HG03097 (cell line): ENCODE data around the gene CCDC150.
"Not testable (repeated sequence)": the region's sequence is repeated elsewhere in the genome, so short reads cannot be mapped to it uniquely, and the experiment has no call there.

Experiments
- ATAC-seq: cut with Tn5 transposase; IDR thresholded peaks from one replicate; pipeline ENCODE4 v1.9.1; 2021; ENCODE audit not compliant: unreplicated experiment, low FRiP score

The CCDC150 gene

DNA sequence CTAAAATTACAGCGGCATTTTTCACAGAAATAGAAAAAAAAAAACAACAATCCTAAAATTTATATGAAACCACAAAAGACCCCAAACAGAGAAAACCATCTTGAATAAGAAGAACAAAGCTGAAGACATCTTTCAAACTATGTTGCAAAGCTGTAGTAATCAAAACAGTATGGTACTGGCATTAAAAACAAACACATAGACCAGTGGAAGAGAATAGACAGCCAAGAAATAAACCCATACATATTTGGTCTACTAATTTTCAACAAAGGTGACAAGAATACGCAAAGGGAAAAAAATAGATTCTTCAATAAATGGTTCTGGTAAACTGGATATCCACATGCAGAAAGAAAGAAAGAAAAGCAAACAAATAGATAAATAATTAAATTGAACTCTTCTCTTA, 9.0 kb upstream of the CCDC150 start:
- no peak for ATAC-seq

DNA sequence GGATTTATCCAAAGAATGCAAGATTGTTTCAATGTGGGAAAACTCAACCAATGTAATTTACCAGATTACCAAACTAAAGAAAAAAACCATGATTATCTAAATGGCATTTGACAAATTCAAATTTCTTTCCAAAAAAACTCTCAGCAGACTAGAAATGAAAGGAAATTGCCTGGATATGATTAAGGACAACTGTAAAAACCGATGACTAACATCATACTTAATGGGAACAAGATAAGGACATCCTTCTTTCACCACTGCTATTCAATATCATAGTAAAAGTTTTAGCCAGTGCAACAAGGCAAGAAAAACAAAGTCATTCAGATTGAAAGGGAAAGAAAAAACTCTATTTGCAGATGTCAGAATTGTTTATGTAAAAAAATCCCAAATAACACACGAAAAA, 4.4 kb upstream of the CCDC150 start:
- no peak for ATAC-seq

DNA sequence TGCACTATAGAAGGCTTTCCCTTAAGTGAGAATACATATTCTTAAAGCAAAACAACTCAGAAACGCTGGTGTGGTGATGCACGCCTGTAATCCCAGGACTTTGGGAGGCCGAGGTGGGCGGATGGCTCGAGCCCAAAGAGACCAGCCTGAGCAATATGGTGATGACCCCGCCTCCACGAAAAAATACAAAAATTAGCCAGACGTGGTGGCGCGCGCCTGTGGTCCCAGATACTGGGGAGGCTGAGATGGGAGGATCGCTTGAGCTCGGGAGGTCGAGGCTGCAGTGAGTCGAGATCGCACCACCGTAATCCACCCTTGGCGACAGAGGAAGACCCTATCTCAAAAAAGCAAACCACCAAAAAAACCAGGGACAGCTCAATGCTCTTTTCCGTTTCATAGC, 750 bp upstream of the CCDC150 start:
- no peak for ATAC-seq

DNA sequence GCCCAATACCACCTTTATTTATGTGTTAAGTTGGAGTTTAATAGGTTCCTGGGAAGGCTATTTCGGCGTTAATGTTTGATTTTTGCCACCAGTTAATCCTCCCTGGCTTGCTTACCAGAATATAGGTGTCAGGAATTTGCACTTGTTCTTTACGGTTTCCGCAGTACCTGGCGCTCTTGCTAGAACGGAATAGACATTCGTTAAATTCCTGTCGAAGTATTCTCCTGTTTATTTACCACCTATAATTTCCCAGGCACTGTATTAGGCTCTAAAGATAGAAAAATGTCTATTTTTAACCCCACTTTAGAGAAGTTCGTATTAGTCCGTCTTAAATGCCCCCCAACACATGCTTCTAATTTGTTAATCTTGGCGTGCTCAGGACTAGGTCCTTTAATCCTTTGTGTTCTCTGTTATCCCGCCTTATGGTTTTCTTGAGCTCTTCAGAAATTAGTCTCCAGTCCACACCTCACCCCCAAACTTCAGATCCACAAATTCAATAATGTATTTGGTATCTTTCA, 575 bp downstream of the CCDC150 start:
- no peak for ATAC-seq

DNA sequence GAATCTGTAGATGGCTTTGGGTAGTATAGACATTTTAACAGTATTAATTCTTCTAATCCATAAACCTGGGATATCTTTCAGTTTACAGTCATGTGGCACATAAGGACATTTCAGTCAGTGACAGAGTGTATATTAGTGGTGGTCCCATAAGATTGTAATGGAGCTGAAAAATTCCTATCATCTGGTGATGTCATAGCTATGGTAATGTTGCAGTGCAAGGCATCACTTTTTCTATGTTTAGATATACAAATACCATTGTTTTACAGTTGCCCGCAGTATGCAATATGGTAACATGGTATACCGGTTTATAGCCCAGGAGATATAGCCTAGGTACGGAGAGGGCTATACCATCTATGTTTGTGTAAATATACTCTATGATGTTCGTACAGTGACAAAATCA, 9.7 kb downstream of the CCDC150 start:
- ATAC-seq, result no peak

DNA sequence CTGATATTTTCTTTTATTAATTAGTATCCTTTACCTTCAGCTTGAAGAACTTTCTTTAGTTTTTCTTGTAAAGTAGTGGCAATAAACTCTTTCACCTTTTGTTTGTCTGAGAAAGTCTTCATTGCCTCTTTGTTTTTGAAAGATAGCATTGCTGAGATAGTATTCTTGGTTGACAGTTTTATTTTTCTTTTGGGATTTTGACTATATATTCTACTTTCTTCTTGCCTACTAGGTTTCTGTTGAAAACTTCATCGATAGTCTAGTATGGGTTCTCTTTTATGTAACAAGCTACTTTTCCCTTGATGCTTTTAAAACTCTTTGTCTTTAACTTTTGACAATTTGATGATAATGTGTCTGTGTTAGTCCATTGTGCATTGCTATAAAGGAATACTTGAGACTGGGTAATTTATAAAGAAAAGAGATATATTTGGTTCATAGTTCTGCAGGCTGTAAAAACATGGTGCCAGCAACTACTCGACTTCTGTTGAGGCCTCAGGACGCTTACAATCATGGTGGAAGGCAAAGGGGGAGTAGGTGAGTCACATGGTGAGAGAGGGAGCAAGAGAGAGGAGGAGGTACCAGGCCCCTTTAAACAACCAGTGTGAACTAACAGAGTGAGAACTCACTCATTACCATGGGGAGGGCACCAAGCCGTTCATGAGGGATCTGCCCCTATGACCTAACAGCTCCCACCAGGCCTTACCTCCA, 12.0 kb downstream of the CCDC150 start:
- no peak for ATAC-seq

DNA sequence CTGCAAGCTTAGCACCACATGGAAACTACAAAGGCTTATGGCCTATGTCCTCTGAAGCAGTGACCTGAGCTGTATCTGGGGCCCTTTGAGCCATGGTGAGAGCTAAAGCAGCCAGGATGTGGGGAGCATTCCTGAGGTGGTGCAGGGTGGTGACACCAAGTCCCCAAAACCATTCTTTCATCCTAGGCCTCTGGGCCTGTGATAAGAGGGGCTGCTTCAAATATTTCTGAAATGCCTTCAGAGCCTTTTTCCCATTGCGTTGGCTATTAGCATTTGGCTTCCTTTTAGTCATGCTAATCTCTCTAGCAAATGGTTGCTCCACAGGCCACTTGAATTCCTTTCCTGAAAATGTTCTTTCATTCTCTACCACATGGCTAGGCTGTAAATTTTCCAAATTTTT, 13.4 kb downstream of the CCDC150 start:
- ATAC-seq, result no peak

DNA sequence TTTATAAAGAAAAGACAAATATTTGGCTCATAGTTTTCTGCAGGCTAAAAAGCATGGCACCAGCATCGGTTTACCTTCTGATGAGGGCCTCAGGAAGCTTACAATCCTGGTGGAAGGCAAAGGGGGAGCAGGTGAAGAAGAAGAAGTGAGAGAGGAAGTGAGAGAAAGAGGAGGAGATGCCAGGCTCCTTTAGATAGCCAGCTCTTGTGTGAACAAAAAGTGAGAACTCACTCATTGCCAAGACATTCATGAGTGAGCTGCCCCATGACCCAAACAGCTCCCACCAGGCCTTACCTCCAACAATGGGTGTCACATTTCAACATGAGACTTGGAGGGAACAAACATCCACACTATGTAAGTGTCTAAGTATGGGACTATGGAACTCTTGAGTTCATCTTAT, 14.3 kb downstream of the CCDC150 start:
- no peak for ATAC-seq

DNA sequence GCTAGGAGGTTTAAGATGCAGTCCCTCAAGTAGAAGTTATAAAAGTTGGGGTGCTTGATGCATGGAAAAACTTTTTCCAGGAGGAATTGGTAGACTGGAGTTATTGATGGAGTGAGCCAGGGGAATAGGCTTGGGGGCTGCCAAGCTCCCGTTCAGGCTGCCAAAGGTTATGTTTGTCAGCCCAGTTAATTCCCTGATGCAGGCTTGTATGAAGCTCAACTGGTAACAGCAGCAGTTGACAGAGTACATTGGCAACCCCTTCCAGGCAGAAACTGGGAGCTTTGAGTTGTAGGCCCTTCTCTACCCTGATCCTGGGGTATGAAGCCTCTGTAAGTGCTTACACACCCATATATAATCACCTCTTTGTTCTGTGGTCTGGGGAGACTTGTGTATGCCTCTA, 16.2 kb downstream of the CCDC150 start:
- ATAC-seq, result no peak

DNA sequence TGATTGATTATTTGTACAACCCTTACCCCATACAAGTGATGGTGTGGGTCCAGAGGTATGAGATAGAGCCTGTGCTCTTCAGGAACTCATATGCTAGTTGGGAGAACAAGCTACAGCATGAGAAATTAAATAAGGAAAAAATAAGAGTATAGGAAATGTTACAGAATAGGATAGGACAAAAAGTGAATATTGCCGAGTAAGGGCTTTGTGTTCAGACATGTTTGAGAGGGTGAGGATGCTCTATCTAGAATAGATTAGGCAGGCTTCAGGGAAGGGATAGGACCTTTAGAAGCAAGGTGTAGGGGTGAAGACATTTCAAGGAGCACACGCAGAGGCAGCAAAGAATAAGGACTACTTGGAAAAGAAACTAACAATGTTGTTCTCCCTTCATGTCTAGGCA, 17.8 kb downstream of the CCDC150 start:
- no peak for ATAC-seq

DNA sequence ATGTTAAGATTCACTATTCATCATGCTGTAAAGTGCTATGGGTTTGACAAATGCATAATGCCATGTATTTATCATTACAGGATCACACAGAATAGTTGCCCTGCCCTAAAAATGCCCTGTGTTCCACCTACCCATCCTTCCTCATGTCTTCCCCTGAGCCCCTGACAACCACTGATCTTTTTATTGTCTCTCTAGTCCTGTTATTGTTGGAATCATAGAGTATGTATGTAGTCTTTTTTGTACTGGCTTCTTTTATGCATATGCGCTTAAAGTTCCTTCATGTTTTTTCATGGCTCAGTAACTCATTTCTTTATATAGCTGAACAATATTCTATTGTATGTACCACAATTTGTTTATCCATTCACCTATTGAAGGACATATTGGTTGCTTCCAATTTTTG, 20.3 kb downstream of the CCDC150 start:
- ATAC-seq, result no peak

DNA sequence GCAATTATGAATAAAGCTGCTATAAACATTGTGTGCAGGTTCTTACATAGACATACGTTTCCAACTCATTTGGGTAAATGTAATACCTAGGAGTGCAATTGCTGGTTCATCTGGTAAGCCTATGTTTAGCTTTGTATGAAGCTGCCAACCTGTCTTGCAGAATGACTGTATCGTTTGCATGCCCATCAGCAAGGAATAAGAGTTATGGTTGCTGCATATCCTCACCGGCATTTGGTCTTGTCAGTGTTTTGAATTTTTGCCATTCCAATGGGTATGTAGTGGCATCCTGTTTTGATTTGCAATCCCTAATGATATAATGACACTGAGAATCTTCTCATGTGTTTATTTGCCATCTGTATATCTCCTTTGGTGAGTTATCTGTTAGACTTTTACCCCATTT, 20.7 kb downstream of the CCDC150 start:
- no peak for ATAC-seq

DNA sequence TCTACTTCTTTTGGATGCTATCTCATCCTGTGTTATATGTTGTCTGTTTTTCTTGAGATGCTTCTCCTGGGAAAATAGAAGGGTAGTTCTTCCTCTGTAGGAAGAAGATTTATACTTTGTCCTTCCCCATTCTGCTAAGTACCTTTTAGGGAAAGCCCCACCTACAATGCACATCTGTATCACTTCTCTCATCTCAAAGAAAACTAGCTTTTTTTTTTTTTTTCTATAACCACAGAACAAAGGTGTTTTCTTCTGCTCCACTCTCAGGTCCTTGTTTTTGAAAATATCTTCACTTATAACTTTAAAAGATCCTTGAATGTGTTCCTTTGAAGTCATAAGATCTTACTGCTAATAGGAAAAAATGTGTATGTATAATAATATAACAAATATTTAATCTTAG, 30.8 kb downstream of the CCDC150 start:
- no peak for ATAC-seq

DNA sequence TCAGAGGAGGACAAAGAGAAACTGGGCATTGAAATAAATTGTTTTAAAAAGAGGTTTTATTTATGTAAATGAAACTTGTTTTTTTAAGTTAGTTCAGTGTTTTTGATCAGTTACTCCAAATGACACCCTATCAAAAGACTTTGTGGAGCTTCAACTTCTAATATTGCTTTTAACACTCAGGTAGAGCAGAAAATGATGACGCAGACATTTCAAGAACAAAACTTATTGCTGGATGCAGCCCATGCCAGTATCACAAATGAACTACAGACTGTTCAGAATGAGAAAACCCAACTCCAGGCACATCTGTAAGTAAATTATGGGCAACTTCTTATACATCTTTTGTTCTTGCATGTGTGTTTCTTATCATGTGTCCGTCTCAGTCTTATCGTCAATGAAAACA, 36.4 kb downstream of the CCDC150 start:
- ATAC-seq, result no peak

DNA sequence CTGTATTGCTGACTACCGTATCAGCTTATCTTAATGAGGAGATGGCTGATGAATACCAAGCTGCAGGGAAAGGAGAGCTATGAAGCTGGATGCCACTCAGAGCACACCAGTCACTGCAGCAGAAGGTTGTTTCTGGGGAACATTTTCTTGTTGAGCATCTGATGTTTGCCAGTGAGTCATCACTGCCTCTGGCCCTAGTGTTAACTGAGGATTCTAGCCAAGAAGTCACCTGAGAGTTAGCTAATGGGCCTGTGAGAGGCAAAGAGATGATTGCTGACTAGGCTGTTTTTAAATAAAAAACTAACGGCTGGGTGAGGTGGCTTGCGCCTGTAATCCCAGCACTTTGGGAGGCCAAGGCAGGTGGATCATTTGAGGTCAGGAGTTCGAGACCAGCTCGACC, 37.9 kb downstream of the CCDC150 start:
- ATAC-seq, result no peak

DNA sequence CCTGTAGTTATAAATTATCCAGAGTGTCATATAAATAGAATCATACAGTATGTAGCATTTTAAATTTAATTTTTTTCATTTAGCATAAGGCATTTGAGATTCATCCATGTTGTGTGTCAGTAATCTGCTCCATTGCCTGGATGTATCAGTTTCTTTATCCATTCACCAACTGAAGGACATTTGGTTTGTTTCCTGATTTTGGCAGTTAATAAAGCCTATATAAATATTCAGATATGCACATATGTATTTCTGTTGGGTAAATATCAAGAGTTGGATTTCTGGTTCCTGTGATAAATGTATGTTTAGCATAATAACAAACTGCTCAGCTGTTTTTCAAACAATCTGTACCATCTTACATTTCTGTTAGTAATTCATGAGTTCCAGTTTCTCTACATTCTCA, 39.9 kb downstream of the CCDC150 start:
- no peak for ATAC-seq

DNA sequence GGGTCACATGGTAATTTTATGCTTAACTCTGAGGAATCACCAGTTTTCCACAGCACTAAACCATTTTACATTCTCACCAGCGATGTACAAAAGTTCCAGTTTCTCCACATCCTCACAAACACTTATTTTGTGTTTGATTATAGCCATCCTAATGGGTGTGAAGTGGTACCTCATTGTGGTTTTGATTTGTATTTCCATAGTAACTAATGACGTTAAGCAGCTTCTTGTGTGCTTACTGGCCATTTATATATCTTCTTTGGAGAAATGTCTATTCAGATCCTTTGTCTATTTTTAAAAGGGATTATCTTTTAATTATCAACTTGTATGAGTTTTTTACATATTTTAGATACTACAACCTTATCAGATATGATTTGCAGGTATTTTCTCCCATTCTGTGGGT, 42.0 kb downstream of the CCDC150 start:
- ATAC-seq, result no peak

DNA sequence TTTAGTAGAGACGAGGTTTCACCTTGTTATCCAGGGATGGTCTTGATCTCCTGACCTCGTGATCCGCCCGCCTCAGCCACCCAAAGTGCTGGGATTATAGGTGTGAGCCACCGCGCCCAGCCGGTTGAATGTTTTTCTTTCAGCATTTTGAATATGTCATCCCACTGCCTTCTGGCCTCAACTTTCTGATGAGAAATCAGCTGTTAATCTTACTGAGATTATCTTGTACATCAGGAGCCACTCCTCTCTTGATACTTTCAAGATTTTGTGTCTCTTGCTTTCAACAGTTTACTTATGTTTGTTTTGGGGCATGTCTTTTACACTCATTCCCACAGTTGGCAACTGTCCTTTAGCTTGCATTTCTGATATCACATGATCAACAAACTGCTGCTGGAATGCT, 46.3 kb downstream of the CCDC150 start:
- no peak for ATAC-seq

DNA sequence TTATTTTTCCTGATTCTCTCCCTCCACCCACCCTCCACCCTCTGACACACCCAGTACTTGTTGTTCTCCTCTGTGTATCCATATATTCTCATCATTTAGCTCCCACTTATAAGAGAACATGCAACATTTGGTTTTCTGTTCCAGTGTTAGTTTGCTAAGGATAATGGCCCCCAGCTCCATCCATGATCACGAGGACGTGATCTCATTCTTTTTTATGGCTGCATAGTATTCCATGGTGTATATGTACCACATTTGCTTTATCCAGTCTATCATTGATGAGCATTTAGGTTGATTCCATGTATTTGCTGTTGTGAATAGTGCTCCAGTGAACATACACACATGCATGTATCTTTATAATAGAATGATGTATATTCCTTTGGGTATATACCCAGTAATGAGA, 47.2 kb downstream of the CCDC150 start:
- not testable (repeated sequence) for ATAC-seq

DNA sequence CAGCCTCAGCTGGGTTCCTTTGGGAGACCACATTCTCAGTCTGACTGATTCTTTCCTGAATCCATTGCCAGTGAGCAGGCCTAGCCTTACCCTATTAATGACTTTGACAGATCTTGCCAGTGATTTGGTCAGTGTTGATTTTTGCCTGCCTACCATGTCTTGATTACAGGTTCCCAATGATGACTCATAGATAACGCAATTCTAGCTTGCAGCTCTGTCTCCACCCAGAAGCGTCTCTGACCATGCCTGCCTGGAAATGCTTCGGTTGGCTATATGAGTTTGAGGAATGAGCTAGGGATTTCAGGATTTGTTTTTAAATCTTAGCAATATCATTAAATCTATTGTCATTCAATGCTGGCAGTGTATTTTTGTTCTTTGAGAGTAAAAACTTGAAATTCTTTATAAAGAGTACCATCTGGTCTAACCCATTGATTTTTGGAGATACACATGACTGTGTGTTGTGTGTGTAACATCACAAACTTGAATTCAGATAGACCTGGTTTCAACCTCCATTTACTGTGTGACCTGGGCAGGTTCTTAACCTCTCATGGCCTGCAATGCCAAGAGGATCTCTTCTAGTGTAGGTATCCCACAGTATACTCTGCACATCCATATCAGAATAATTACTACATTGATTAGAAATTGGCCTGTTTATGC, 57.0 kb downstream of the CCDC150 start:
- no peak for ATAC-seq

DNA sequence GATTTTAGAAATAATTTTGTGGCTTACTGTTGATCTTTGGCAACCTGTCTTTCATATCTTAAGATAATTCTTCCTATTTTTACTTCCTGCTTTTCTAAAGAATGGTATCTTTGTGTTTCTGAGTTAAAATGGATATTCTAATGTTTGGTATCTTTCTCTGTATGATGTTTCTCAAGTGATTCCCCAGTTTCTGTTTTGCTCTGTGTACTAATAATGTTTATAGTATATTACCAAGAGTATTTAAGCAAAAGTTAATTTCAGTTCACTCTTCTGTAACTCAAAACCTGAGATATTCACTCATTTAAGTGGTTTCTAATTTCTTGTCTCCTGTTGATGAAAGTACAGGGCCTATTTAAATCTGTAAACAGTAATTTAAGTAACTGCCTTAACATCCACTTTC, 58.3 kb downstream of the CCDC150 start:
- ATAC-seq, result no peak

DNA sequence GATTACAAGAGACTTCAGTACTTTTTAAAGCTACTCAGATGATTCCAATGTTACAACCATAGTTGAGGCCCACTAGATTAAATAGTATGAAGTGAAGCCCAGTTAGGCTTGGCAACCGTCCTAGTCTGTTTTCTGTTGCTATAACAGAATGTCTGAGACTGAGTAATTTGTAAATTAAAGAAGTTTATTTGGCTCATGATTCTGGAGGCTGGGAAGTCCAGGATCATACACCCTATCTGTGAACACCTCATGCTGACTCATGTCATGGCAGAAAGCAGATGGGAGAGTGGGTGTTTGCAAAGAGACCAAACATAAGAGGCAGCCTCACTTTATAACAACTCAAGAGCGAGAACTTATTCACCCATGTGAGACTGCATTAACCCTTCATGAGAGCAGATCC, 63.1 kb downstream of the CCDC150 start:
- ATAC-seq, result no peak
